Testis (tissue), 3 donors: ENCODE results near the gene DHX16. TPM values are rescaled to one million over a fixed set of nuclear protein-coding genes. Genes with fewer than 3 reads are reported as not detected.

Source experiments
- DNase-seq: peaks from one replicate; pipeline ENCODE4 v3.0.0-alpha.2; 2019
- H3K27ac ChIP-seq, 2 donors: fragments of 200-600 bp; sonication (generic); one replicate each; pipeline ENCODE4 v1.5.1; 2019
- H3K27me3 ChIP-seq: fragments of 200-600 bp; sonication (generic); one replicate; pipeline ENCODE4 v1.5.1; 2019
- H3K36me3 ChIP-seq: fragments of 200-600 bp; sonication (generic); one replicate; pipeline ENCODE4 v1.5.1; 2017; ENCODE audit warnings: low read depth; ENCODE audit errors: missing control alignments
- H3K4me1 ChIP-seq: fragments of 200-600 bp; sonication (generic); one replicate; pipeline ENCODE4 v1.5.1; 2019
- H3K4me3 ChIP-seq, 2 donors: fragments of 200-600 bp; sonication (generic); one replicate each; pipeline ENCODE4 v1.5.1; 2017 to 2019
- H3K9me3 ChIP-seq: fragments of 200-600 bp; sonication (generic); one replicate; pipeline ENCODE4 v1.5.1; 2017
- CTCF ChIP-seq, 3 experiments: fragments of 450-650 bp in 2 of 3; fragments of 200-600 bp in 1 of 3; sonication (generic) in 1 of 3; IDR thresholded peaks; one replicate each; pipeline ENCODE4 v1.5.1; 2016 to 2019; ENCODE audit warnings: antibody characterized with exemption in 3 of 3, mild to moderate bottlenecking in 2 of 3, moderate library complexity in 1 of 3
- POLR2A ChIP-seq: fragments of 450-650 bp; IDR thresholded peaks from one replicate; pipeline ENCODE4 v1.6.1; 2017; ENCODE audit warnings: antibody characterized with exemption, mild to moderate bottlenecking, moderate library complexity
- WGBS, 2 donors: methylation state at CpG; one replicate each; pipeline ENCODE4 v1.1.5; 2018; 5-methylcytosine and 5-hydroxymethylcytosine counted together
- intact Hi-C: fragments of 100-400 bp; cut with DNase I; formaldehyde crosslinking; loops from one replicate; pipeline ENCODE4 v1.15.1; 2023; ENCODE audit warnings: low total_unique reads
- polyA plus RNA-seq: library from polyadenylated mRNA; stranded (reverse); fragments of 350-450 nt; fragmentation: Illumina TruSeq; extraction: RNeasy Lipid Tissue Mini Kit (QIAGEN cat#74804); gene quantifications from one replicate; pipeline ENCODE4 v1.2.3, GENCODE V29; 2014; ENCODE audit warnings: low read depth, low replicate concordance; ENCODE audit not compliant: insufficient read depth
- total RNA-seq, 2 donors: library from RNA; depleted of rRNA; stranded (reverse); fragments of >200 nt; gene quantifications; one replicate each; pipeline ENCODE4 v1.2.3, GENCODE V29; 2016

DHX16 gene
- total and polyA plus RNA-seq, 3 donors from 2014 or later, result 68.0 to 109 (median 68.0) TPM

- no peak for TF ChIP-seq CTCF (IDR thresholded peaks at IDR 0.05)
- peaks cover 49% of the 10 kb centered on the region for H3K4me1 ChIP-seq
Observed at GRCh38 chr6:30686009-30686907, 13.5 kb upstream of the DHX16 start, which contains the start of gene PPP1R18. Gene PPP1R18 (minus strand): TSS chr6:30686645. CDS start chr6:30686018, 627 bp downstream.

GRCh38 chr6:30685157-30686008 is 12.6 kb upstream of the DHX16 start:
- intact Hi-C loops, result loop anchor here (2.0 kb wide), 1 partner anchor 35 kb away; the partner anchor contains the start of gene TUBB
- Histone ChIP-seq H3K9me3 (no peaks in the 10 kb centered on the region), H3K4me3 (peak overlapping the region; percentile 68 to 76), H3K36me3 (no peaks in the 10 kb centered on the region), H3K4me1 (peaks cover 47% of the 10 kb centered on the region), H3K27me3 (no peaks in the 10 kb centered on the region), H3K27ac (peak overlapping the region; percentile 89 to 94)
- DNase-seq, result no peak
- TF ChIP-seq CTCF (IDR thresholded peaks at IDR 0.05) (no peak), POLR2A (no peak)
- 35 to 45% methylated on average over 25 to 29 of the region's 29 CpGs for WGBS, 2 donors

More at GRCh38 chr6:30686009-30686907, 13.5 kb upstream of the DHX16 start, which contains the start of gene PPP1R18:
- H3K4me3 ChIP-seq, result peak within 1 kb of the TSS; percentile 68 to 76
- WGBS, 2 donors, result 2 to 3% methylated on average over 22 to 23 of the region's 41 CpGs
- H3K9me3 ChIP-seq, result no peaks in the 10 kb centered on the region
- H3K27me3 ChIP-seq, result no peaks in the 10 kb centered on the region
- peak; percentile 64 for DNase-seq
- H3K36me3 ChIP-seq, result no peaks in the 10 kb centered on the region
- peak within 1 kb of the TSS; percentile 89 to 94 for H3K27ac ChIP-seq
- intact Hi-C loops, result loop anchor here (2.0 kb wide), 1 partner anchor 35 kb away; the partner anchor contains the start of gene TUBB

- 42 to 57% methylated on average over 10 to 19 of the region's 21 CpGs for WGBS, 2 donors
- DNase-seq, result no peak
- no peaks in the 10 kb centered on the region for H3K9me3 ChIP-seq
- peak overlapping the region; percentile 68 to 76 for H3K4me3 ChIP-seq
- intact Hi-C loops, result no loop called here
- TF ChIP-seq POLR2A (no peak), CTCF (IDR thresholded peaks at IDR 0.05) (no peak)
- H3K27me3 ChIP-seq, result no peaks in the 10 kb centered on the region
- H3K27ac ChIP-seq, result peak overlapping the region; percentile 89 to 94
- peaks cover 38% of the 10 kb centered on the region for H3K4me1 ChIP-seq
- H3K36me3 ChIP-seq, result no peaks in the 10 kb centered on the region
Observed at GRCh38 chr6:30684386-30685156, 11.8 kb upstream of the DHX16 start.

GRCh38 chr6:30683980-30684338 is 11.2 kb upstream of the DHX16 start:
- H3K27ac ChIP-seq, result peak overlapping the region; percentile 89 to 94
- 28 to 50% methylated on average over 2 of the region's 2 CpGs for WGBS, 2 donors
- no peaks in the 10 kb centered on the region for H3K36me3 ChIP-seq
- H3K4me3 ChIP-seq, result peak overlapping the region; percentile 68 to 76
- DNase-seq, result no peak
- TF ChIP-seq CTCF (IDR thresholded peaks at IDR 0.05) (no peak), POLR2A (no peak)
- H3K9me3 ChIP-seq, result no peaks in the 10 kb centered on the region
- H3K27me3 ChIP-seq, result no peaks in the 10 kb centered on the region
- intact Hi-C loops, result no loop called here
- H3K4me1 ChIP-seq, result peaks cover 38% of the 10 kb centered on the region
